Keratinocyte (primary cell): Measurements from ENCODE around the gene PTGR2. TPM values are rescaled to one million over a fixed set of nuclear protein-coding genes. Genes with fewer than 3 reads are reported as not detected.

Experiments used
- DNase-seq: peaks from one replicate; pipeline ENCODE4 v3.0.0-alpha.2; 2011; ENCODE audit warnings: low read depth, missing footprints, low spot score
- FAIRE-seq: peaks from 2 replicates; lab custom pipeline; 2011; peaks lifted over from hg19 to GRCh38; lab: Jason Lieb, UNC
- H2AFZ ChIP-seq: 2 replicates; pipeline ENCODE4 v1.6.0; 2012; ENCODE audit warnings: low read length, control low read depth, inconsistent platforms; ENCODE audit not compliant: control insufficient read depth
- H3K27ac ChIP-seq: 2 replicates; pipeline ENCODE4 v1.5.1; 2011; ENCODE audit warnings: low read length; ENCODE audit not compliant: control insufficient read depth, insufficient read depth
- H3K27me3 ChIP-seq: 3 replicates; pipeline ENCODE4 v1.6.0; 2011; ENCODE audit warnings: low read length; ENCODE audit not compliant: control insufficient read depth, insufficient read depth; ENCODE audit errors: extremely low read depth
- H3K36me3 ChIP-seq, 2 experiments: 2 replicates in 1 of 2; 3 replicates in 1 of 2; pipeline ENCODE4 v1.5.1; 2011; ENCODE audit warnings: low read length in 2 of 2, mild to moderate bottlenecking in 1 of 2; ENCODE audit not compliant: control insufficient read depth in 2 of 2, insufficient read depth in 2 of 2; ENCODE audit errors: extremely low read depth in 1 of 2
- H3K4me1 ChIP-seq: 3 replicates; pipeline ENCODE4 v1.5.1; 2011; ENCODE audit warnings: low read length; ENCODE audit not compliant: control insufficient read depth, insufficient read depth; ENCODE audit errors: extremely low read depth
- H3K4me2 ChIP-seq: 3 replicates; pipeline ENCODE4 v1.6.0; 2011; ENCODE audit warnings: low read depth, low read length; ENCODE audit not compliant: control insufficient read depth, insufficient read depth; ENCODE audit errors: extremely low read depth
- H3K4me3 ChIP-seq, 3 experiments: fragments of 200-600 bp in 1 of 3; sonication (generic) in 1 of 3; 2 replicates in 2 of 3; 3 replicates in 1 of 3; pipeline ENCODE4 v1.5.1; 2011 to 2016; ENCODE audit warnings: low read length in 3 of 3, mild to moderate bottlenecking in 3 of 3, control low read depth in 2 of 3, inconsistent platforms in 1 of 3, low read depth in 1 of 3, mixed read lengths in 1 of 3, mixed run types in 1 of 3, moderate library complexity in 1 of 3; ENCODE audit not compliant: control insufficient read depth in 2 of 3, insufficient read depth in 2 of 3; ENCODE audit errors: extremely low read depth in 1 of 3
- H3K79me2 ChIP-seq: 2 replicates; pipeline ENCODE4 v1.6.0; 2012; ENCODE audit warnings: low read length; ENCODE audit not compliant: control insufficient read depth, insufficient read depth
- H3K9ac ChIP-seq: 3 replicates; pipeline ENCODE4 v1.6.0; 2011; ENCODE audit warnings: low read length; ENCODE audit not compliant: control insufficient read depth, insufficient read depth; ENCODE audit errors: extremely low read depth
- H3K9me1 ChIP-seq: 3 replicates; pipeline ENCODE4 v1.6.0; 2011; ENCODE audit warnings: low read length; ENCODE audit not compliant: control insufficient read depth, insufficient read depth; ENCODE audit errors: extremely low read depth
- H3K9me3 ChIP-seq: 2 replicates; pipeline ENCODE4 v1.5.1; 2012; ENCODE audit warnings: low read depth, low read length; ENCODE audit not compliant: control insufficient read depth
- H4K20me1 ChIP-seq: 3 replicates; pipeline ENCODE4 v1.6.0; 2011; ENCODE audit warnings: low read length; ENCODE audit not compliant: control insufficient read depth, insufficient read depth; ENCODE audit errors: extremely low read depth
- EZH2 ChIP-seq: IDR thresholded peaks from one replicate; pipeline ENCODE4 v1.6.1; 2012; ENCODE audit warnings: inconsistent platforms, mild to moderate bottlenecking, low read length, moderate library complexity
- dilution Hi-C: fragments of 300-500 bp; cut with MboI; formaldehyde crosslinking; loops from one replicate; pipeline ENCODE4 v1.7.0; 2020; ENCODE audit warnings: low sequenced_read_pairs; ENCODE audit not compliant: extremely low pct_ligation_motif_present
- polyA plus RNA-seq, 5 experiments: library from polyadenylated mRNA; depleted of rRNA in 3 of 5; stranded (reverse) in 3 of 5; stranded (forward) in 1 of 5; unstranded in 1 of 5; fragments of >200 nt; gene quantifications; 1 replicate in 1 of 5; 2 replicates in 3 of 5; 3 replicates in 1 of 5; pipeline versions ENCODE4 v1.2.1 to v1.2.3, GENCODE V29; 2011 to 2012; ENCODE audit warnings: missing spikeins in 2 of 5, low read depth in 1 of 5, low replicate concordance in 1 of 5
- TF ChIP-seq, protein P1 (sequence below), 3 experiments: IDR thresholded peaks in 1 of 3; conservative IDR thresholded peaks in 1 of 3; optimal IDR thresholded peaks in 1 of 3; 2 replicates in 2 of 3; 3 replicates in 1 of 3; pipeline versions ENCODE3 to v1.5.1; 2011; ENCODE audit warnings: low read length in 3 of 3, mild to moderate bottlenecking in 3 of 3, moderate library complexity in 2 of 3, control low read depth in 1 of 3, inconsistent platforms in 1 of 3; ENCODE audit not compliant: insufficient read depth in 2 of 3; ENCODE audit errors: extremely low read depth in 1 of 3

The PTGR2 gene
- polyA plus RNA-seq, 1 donor (not counting 4 experiments of a cell fraction or from before 2014, with no cell fraction given): 19.5 TPM

DNA sequence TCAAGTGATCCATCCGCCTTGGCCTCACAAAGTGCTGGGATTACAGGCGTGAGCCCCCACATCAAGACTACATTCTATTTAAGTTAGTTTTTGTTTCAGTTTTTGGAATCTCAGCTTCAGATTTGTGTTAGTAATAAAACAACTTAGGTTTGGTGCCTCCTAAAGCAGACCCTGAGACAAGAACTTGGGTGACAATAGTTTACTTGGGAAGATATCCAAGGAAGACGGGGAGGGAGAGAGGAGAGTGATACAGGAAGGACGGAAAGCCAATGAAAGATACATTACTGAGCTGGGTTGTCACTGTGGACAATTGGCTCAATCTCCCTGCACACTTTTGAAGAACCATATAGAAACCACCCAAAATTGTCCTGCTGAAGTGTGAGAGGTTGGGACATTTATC is 22.6 kb upstream of the PTGR2 start:
- Histone ChIP-seq H4K20me1 (no peaks in the 10 kb centered on the region), H3K27ac (no peak overlapping the region), H2AFZ (no peak overlapping the region), H3K4me1 (peaks cover 11% of the 10 kb centered on the region), H3K9ac (no peak overlapping the region), H3K27me3 (no peaks in the 10 kb centered on the region), H3K9me3 (no peaks in the 10 kb centered on the region), H3K4me3 (no peak overlapping the region), H3K36me3 (no peaks in the 10 kb centered on the region), H3K79me2 (no peaks in the 10 kb centered on the region), H3K4me2 (no peak overlapping the region), H3K9me1 (no peaks in the 10 kb centered on the region)
- no peak for DNase-seq
- no peak for FAIRE-seq
- no peak for TF ChIP-seq EZH2
- TF ChIP-seq, protein P1, sequence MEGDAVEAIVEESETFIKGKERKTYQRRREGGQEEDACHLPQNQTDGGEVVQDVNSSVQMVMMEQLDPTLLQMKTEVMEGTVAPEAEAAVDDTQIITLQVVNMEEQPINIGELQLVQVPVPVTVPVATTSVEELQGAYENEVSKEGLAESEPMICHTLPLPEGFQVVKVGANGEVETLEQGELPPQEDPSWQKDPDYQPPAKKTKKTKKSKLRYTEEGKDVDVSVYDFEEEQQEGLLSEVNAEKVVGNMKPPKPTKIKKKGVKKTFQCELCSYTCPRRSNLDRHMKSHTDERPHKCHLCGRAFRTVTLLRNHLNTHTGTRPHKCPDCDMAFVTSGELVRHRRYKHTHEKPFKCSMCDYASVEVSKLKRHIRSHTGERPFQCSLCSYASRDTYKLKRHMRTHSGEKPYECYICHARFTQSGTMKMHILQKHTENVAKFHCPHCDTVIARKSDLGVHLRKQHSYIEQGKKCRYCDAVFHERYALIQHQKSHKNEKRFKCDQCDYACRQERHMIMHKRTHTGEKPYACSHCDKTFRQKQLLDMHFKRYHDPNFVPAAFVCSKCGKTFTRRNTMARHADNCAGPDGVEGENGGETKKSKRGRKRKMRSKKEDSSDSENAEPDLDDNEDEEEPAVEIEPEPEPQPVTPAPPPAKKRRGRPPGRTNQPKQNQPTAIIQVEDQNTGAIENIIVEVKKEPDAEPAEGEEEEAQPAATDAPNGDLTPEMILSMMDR (optimal IDR thresholded peaks at IDR 0.05 in 1 of 3, IDR thresholded peaks at IDR 0.05 in 1 of 3, conservative IDR thresholded peaks at IDR 0.05 in 1 of 3; ENCODE audit: extremely low read depth in 1 of 3, insufficient read depth in 2 of 3, low read length in 3 of 3): no peak
- dilution Hi-C loops: no loop called here

DNA sequence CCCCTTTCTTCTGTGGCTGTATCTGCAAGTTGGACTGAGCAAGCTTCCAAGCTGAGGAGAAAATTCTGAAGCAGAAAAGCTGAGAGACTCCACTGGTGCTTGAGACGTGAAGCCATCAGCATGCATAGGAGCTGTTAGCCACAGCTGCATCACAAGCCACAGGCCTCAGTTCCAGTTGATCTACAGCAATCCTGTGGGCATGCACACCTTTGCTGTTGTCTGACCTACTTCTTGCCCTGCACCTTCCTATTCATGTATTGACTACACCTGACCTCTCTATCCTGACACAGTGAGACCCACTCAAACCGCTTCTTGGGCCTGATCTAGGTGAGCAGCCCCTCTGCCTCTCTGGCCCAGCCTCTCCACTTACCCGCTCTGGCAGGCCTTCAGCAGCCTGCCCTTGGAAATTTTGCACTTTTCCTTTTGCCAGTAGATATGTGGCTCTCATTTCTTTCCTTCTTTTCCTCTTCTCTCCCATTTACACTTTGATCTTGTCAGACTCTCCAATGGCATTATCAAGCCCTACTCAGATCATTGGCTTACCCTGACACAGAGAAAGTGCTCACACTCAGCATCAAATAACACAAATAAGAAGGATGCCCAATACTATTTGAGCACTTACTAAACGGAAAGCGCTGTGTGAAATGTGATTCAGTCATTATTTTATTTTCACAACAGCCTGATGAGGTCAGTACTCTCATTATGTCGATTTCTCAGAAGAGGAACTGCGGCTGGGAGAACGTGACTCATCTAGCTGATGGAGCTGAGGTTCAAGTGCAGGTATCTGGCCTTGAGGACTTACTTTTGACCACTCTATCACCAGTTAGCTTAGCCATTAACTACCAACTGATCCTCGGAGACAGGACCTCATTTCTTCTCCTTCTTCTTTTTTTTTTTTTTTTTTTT is 21.9 kb upstream of the PTGR2 start:
- DNase-seq (no peak), FAIRE-seq (no peak)
- TF ChIP-seq, protein P1 (optimal IDR thresholded peaks at IDR 0.05 in 1 of 3, IDR thresholded peaks at IDR 0.05 in 1 of 3, conservative IDR thresholded peaks at IDR 0.05 in 1 of 3; ENCODE audit: extremely low read depth in 1 of 3, insufficient read depth in 2 of 3, low read length in 3 of 3): no peak
- no peak for TF ChIP-seq EZH2
- Histone ChIP-seq H3K4me3 (no peak overlapping the region), H3K79me2 (no peaks in the 10 kb centered on the region), H3K9ac (no peak overlapping the region), H3K4me2 (no peak overlapping the region), H2AFZ (no peak overlapping the region), H3K9me1 (no peaks in the 10 kb centered on the region), H3K27ac (no peak overlapping the region), H4K20me1 (no peaks in the 10 kb centered on the region), H3K9me3 (no peaks in the 10 kb centered on the region), H3K27me3 (no peaks in the 10 kb centered on the region), H3K4me1 (peaks cover 6% of the 10 kb centered on the region), H3K36me3 (no peaks in the 10 kb centered on the region)
- dilution Hi-C loops: no loop called here
